NOMO-1 treated with dmso at 0.1 percent for 144 hours (cell line): ENCODE results near the gene PRKAB2.
A peak's percentile ranks its signal among the peaks of the same experiment; 100 is the strongest.
"Not testable (repeated sequence)": the region's sequence is repeated elsewhere in the genome, so short reads cannot be mapped to it uniquely, and the experiment has no call there.

ENCODE experiments used
- DNase-seq: peaks from one replicate; lab custom pipeline; 2025; ENCODE audit not compliant: unreplicated experiment; lab: John Stamatoyannopoulos, UW

PRKAB2 gene, protein sequence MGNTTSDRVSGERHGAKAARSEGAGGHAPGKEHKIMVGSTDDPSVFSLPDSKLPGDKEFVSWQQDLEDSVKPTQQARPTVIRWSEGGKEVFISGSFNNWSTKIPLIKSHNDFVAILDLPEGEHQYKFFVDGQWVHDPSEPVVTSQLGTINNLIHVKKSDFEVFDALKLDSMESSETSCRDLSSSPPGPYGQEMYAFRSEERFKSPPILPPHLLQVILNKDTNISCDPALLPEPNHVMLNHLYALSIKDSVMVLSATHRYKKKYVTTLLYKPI

DNA sequence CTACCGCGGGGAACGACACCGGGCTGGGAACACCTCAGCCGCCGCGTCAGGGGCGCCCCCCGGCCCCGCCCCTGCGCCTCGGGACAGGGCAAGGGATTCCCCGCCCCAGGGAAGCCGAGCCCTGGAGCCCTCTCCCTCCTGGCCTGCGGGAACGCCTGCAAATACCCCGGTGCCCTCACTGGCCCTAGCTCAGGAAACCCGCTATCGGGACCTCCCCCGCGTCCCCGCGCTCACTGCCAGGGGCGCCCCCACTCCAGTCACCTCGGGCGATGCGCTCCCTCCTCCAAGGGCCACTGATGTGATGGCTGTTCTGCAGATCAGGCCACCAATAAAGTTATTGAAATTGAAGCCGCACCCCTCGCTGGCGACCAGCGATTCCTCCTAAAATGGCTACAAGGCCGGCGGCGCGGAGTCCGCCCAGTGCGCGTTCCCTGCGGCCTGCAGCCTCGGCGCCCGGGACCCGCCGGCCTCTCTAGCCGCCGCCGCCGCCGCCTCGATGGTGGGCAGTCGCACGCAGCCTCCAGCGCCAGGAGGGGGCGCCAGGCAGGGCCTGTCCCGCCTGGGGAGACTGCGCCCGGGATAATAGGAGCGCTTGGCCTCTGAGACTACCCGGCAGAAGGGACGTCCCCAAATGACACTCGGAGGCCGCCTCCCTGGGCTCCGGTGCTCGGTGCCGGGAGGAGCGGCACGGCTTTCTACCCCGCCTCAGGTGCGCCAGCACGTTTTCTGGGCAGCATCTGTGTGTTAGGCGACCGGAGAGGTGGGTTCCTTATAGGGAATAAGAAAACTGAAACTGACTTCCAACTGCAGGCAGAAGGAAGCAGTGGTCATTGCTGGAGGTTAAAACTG, at the start of gene PRKAB2:
Gene PRKAB2, minus strand, starts transcription at position 303 of the 849 bp plus-strand sequence. CDS start 326 bp downstream, outside the sequence.
- peak; percentile 90 for DNase-seq

DNA sequence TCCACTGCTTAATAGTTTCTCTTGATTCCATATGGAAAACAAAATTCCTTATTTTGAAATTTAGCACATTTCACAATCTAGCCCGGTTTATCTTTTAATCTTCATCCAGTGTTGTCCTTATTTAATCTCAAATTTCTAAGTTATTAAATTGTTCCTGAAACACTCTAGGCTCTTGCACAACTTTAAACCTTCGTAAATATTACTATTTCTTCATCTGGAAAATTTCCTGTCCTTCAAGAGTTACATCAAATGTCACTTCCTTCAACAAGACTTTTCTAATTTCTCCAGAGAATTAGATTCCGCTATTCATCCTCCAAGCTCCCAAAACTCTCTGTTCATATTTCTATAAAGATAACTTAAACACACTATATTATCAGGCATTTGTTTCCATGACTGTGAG, 46.3 kb upstream of the PRKAB2 start:
- DNase-seq, result no peak

DNA sequence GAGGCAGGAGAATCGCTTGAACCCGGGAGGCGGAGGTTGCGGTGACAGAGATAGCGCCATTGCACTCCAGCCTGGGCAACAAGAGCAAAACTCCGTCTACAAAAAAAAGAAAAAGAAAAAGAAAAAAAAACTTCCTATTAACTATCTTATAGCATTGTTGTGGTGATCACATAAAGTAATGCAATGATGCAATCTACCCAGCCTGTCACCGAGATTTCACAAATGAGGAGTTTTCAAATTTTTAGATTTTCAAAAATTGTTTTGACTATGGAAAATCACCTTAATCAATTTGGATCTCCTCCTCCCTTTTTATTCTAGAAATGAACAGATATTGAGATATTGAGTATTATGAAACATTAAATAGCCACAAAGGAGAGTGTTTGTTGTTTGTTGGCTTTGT, 44.9 kb upstream of the PRKAB2 start:
- no peak for DNase-seq

DNA sequence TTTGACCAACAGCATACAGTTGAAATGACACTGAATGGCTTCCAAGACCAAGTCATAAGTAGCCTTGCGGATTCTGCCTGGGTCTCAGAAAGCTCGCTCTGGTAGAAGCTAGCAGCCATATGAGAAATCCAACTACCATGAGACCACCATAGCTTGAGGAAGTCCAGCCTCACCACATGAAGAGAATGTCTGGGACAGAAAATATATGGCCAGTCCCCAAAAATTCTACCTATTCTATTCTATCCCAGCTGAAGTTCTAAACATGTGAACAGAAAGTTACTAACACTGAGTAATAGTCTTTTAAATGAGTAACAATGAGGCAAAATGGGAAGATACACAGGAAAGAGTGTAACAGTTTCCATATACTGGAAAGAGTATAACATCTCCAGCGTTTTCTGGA, 43.9 kb upstream of the PRKAB2 start:
- no peak for DNase-seq

DNA sequence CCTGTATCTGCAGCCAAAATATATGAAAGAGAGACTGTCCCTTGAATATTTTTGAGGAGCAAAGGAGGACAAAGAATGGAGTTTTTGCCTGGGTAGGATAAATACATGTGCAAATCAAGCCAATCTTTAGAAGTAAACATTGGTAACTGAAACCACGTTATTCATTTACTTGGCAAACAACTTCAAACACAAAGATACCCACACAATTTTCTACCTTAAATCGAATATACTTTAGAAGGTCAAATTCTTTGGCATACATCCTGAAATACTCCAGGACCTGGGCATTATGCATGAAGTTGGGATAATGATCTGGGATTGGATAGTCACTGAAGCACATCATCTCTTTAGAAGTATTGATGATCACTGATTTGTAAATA, 43.3 kb upstream of the PRKAB2 start:
- no peak for DNase-seq

DNA sequence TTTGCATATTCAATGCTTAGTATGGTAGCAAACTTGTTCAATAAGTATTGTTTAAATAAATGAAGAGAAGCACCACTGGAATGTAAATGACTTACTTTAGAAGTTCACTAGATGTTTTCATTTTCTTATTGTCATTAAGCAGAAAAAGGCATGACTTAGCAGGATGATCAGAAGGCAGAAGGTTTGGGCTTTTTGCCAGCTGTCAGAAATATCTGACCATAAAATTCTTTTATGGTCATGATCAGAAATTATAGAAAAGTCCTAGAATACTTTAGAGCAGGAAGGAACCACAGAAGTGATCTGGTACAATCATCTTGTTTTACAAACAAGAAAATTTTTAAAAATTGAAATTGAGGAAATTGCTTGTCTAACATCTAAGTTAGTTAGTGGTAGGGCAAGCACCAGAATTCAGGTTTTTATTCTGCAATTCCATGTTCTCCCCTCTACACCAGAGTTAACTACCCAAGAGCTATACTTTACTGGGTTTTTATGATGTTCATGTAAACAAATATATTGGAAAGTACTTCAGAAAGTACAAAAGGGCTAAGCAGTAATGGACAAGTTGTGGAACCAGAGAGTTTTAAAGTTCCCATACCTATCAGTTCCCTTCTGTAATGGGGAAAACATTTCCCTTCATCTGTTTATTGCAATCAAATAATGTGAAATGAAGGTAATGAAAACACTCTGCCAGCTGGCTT, 42.7 kb upstream of the PRKAB2 start:
- no peak for DNase-seq

DNA sequence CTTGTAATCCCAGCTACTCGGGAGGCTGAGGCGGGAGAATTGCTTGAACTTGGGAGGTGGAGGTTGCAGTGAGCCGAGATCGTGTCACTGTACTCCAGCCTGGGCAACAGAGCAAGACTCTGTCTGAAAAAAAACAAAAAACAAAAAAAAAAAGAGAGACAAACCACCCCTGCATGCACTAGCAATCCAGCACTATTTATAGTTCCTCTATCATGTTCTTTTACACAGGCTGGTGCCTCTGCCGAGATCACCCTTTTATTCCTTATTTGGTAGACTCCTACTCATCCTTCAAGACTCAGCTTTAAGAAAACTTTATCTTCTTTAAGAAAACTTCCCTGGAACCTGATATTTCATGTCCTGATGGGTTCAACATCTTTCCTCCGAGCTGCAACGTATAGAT, 42.1 kb upstream of the PRKAB2 start:
- no peak for DNase-seq

DNA sequence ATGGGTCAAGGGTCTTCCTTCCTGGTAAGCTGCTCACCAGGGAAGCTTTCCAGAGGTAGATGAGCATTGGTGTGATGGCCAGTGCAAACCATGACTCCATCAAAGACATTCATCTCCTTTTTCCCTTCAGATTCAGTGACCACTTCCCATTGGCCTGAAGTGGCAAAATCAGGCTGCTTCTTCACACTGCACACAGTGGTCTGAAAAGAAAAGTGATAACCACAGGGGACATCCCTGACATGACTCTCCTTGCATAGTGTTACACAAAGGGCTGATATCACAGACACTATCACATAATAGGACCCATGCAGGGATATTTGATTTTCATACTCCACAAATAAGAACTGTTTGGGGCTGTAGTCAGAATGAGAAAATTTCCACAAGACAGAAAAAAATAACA, 41.0 kb upstream of the PRKAB2 start:
- DNase-seq, result no peak

DNA sequence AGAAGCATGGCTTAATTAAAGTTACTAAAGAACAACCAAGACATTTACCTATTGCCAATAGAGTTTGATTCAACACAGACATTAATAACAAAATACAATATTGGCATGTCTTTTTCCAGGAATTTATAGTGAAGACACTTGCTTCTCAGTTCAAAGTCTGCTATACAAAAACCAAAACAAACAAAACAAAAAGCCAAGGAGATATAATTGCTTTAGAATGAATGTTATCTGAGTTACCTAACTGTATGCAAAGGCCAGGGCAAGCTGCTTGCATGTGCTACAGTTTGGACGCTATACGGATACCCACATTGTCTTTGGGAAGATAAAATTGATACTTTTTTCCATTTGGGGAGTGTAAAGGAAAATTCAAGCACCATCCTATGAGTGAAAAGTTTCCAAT, 39.3 kb upstream of the PRKAB2 start:
- DNase-seq, result no peak

DNA sequence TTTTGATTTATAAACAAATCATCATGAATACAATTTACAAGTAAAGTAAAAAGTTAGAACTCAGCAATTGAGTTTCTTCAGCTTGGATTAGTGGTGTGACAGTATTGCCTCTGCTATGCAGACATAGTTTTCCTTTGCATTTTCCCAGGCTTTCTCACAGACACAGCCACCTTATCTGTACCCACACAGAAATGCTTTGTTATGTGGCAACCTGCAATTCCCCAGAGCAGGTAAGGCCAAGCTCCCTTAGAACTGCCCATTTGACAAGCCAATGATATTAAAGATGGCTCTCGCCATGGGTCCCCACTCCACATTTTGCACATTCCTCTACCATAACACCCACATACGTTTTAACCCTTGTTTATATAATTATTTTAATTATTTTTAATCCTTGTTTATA, 38.7 kb upstream of the PRKAB2 start:
- DNase-seq, result no peak

DNA sequence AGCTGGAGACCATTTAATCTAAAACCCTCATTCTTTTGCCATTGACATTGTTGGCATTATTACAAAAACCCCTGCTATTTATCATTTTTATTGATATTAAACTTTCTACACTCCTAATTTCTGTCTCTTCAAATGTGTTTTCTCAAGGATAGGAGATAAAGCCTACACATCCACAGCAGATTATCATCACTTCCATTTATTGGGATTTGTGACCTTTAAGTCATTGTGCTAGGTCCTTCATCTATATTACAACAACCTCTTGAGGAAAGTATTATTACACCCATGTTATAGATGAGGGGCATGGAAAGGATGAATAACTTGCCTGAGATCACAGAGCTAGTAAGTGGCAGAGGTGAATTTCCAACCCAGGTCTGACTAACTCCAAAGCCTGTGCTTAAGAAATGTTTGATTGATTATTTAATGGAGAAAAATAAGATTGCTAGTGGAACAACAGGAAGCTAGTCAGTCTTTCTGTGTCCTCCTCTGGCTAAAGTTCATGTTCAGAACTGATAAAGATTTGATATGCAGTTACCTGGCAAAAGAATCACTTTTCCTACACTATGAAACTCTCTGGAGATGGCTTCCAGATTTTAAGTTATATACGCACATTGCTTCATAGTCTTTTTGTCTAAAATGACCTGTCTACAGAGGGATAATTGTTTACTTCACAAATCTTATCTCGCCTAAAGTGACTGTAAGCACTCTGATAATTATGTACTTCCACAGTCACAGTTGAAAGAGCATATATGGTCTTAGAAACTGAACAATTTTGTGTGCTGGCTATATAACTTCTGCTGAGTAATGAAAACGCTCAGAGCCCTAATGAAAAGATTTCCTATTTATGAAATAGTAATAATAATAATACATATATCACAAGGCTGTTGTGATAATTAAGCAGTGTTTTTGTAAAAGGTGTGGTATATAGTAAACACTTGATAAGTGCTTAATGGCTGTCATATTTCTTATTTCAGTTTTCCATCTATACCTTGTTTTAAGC, 37.9 kb upstream of the PRKAB2 start:
- no peak for DNase-seq

DNA sequence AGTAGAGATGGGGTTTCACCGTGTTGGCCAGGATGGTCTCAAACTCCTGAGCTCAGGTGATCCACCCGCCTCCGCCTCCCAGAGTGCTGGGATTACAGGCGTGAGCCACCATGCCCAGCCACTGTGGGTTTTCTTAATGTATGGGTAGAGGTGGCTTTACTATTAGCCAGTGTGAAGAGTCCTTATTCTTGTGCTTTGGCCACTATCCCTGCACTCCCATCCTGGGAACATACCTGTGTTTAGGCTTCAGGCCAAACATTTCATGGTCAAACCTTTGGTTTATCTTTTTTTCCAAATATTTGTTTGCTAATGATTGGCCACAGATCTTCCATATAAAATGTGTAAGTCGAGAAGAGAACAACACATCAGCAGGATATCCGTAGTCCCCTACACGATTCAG, 36.3 kb upstream of the PRKAB2 start:
- no peak for DNase-seq

DNA sequence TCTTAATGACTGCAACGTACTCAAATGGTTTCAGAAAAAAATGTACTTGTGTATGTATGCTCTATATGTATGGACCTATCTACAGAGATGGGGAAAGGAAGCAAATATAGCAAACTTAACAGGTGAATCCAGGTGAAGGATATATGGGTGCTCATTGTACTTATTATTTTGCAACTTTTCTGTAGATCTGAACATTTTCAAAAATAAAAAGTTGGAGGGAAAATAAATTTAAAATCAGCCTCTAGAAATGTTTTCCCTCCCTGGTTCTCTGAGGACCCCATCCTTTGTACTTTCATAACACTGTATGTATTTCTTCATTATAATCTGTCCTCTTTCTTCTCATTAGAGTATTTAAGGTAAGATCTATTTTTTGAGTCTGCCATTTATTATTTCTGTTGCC, 34.9 kb upstream of the PRKAB2 start:
- no peak for DNase-seq

DNA sequence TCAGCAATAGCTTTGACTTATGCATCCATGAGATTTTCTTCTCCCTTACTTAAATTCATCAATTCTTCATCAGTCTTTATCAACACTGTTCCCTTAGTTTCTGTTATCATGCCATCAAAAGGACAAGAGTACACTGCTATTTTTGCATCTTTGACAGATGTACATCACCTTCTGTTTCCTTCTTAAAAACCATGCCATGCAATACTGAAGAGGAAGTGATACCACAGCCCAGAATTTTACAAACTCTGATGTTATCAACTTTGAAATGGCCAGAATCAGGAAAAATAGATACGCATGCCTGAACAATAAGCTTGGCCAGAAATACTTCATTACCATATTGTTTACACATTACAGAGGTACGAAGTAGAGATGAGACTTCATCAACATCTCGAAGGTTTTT, 31.8 kb upstream of the PRKAB2 start:
- peak; percentile 44 for DNase-seq

DNA sequence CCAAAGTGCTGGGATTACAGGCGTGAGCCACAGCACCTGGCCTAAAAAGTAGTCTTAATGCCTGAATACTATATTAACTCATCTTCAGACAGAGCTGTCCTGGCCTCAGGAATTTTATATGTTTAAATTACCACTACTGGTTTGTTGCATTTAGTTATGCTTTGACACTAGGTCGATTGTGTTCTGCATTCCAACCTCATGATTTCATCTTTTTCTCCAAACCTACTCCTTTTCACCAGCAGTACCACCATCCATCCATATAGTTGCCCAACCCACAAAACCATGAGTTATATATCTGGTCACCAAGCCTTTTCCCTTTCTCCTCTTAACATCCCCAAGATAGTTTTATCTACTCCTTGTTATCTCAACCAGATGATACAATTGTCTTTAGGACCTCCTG, 30.3 kb upstream of the PRKAB2 start:
- DNase-seq, result no peak

DNA sequence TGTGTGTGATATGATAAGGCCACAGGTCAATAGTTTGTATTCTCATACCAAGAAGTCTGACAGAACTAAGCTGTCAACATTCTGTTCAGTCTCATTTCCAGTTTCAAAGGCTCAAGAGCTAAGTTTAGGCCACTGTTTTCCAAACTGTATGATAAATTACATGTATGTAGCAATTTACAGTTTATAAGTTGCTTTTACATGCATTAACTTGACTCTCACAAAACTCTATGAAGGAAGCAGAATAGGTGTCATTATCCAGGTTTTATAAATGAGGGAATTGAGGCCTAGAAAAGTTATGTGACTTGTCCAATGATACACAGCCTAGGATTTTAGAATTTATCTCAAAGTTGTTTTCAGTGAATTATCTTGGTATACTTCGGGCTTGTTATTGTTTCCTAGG, 29.5 kb upstream of the PRKAB2 start:
- no peak for DNase-seq

DNA sequence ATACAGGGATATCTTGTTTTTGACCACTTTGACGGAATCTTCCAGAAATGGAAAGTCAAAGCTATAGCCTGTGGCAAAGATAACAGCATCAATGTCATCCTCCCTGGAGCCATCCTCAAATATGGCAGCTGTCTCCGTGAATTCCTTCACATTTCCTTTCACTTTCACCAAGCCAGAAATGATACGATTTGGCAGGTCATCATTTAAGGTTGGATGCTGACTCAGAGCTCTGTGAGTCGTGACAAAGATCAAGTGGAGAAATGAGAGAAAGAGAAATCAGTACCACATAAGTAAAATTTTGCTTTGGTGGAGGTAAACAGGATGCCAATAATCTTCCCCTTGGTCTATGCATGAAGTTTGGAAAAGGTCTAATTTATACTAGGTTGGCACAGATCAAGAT, 29.0 kb upstream of the PRKAB2 start:
- DNase-seq, result no peak

DNA sequence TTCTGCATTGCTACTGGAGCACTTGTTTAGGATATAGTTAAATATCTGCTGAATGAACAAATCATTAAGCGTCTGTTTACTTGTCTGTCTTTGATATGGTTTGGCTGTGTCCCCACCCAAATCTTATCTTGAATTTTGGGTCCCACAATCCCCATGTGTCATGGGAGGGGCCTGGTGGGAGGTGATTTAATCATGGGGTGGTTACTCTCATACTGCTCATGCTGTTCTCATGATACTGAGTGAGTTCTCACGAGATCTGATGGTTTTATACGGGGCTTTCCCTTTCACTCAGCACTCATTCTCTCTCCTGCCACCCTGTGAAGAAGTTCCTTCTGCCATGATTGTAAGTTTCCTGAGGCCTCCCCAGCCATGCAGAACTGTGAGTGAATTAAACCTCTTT, 25.1 kb upstream of the PRKAB2 start:
- DNase-seq, result not testable (repeated sequence)

DNA sequence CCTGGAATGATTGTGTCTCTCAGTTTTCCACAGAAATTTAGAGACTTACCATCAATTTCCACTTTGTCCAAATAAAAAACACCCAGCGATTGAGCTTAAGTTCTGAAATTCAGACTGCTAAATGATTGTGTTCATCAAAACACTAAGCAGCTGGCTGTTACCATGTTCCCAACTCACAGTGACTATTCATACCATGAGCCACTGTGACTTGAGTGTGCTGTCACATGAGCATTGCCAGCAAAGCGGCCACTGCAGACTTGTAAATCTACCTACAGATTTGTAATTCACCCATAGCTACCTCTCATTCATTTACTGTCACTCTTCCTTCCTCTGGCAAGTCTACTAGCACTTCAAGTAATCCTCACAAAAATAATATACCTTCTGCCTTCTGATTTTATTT, 17.2 kb upstream of the PRKAB2 start:
- DNase-seq, result no peak

DNA sequence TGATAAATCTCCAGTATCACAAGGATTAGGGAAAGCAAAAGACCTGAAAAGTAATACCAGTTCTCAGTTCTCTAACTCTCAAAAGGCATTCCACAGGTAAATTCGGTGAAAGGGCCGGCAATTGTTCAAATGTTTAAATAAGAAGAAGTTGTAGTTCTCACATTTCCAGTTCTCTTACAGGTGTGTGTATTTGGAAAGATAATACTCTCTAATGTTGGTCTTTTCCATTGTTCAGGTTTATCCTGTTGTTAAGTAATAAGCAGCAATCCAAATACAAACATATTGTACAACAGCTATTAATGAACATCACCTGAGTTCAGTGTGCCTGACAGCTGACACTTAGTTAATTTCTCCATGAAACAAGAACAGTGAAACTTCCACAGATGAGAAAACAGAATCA, 13.2 kb upstream of the PRKAB2 start:
- DNase-seq, result no peak
